ENCODE measurements around the gene GPC5.

GRCh38 chr13:92494915-92495314 is 1096.5 kb downstream of the GPC5 start:
- TF ChIP-seq YY1 (tag by site-specific recombination; IDR thresholded peaks at IDR 0.05) (no peak), ZSCAN30 (tag by site-specific recombination; IDR thresholded peaks at IDR 0.05) (no peak), CTCF (tag by site-specific recombination; IDR thresholded peaks at IDR 0.05) (no peak), ZBTB8A (tag by site-specific recombination; IDR thresholded peaks at IDR 0.05) (no peak), ZNF747 (tag by site-specific recombination; IDR thresholded peaks at IDR 0.05) (no peak), ZNF626 (tag by site-specific recombination; IDR thresholded peaks at IDR 0.05) (no peak), ZFP41 (tag by site-specific recombination; IDR thresholded peaks at IDR 0.05; ENCODE audit: borderline replicate concordance) (no peak), ZNF549 (tag by site-specific recombination; IDR thresholded peaks at IDR 0.05) (no peak), ZFP37 (tag by site-specific recombination; IDR thresholded peaks at IDR 0.05) (no peak), ZBTB44 (tag by site-specific recombination; IDR thresholded peaks at IDR 0.05) (no peak), ZNF791 (tag by site-specific recombination; IDR thresholded peaks at IDR 0.05) (no peak), ZXDB (tag by site-specific recombination; IDR thresholded peaks at IDR 0.05) (no peak), ZNF433 (tag by site-specific recombination; IDR thresholded peaks at IDR 0.05; ENCODE audit: low read depth) (no peak)

Data from HEK293 (cell line).